Measurements from ENCODE around the gene ITPR3.

GRCh38 chr6:33731035-33731434 lies 109.9 kb downstream of the ITPR3 start:
- TF ChIP-seq, protein P1, sequence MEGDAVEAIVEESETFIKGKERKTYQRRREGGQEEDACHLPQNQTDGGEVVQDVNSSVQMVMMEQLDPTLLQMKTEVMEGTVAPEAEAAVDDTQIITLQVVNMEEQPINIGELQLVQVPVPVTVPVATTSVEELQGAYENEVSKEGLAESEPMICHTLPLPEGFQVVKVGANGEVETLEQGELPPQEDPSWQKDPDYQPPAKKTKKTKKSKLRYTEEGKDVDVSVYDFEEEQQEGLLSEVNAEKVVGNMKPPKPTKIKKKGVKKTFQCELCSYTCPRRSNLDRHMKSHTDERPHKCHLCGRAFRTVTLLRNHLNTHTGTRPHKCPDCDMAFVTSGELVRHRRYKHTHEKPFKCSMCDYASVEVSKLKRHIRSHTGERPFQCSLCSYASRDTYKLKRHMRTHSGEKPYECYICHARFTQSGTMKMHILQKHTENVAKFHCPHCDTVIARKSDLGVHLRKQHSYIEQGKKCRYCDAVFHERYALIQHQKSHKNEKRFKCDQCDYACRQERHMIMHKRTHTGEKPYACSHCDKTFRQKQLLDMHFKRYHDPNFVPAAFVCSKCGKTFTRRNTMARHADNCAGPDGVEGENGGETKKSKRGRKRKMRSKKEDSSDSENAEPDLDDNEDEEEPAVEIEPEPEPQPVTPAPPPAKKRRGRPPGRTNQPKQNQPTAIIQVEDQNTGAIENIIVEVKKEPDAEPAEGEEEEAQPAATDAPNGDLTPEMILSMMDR (optimal IDR thresholded peaks at IDR 0.05 in 1 of 3, IDR thresholded peaks at IDR 0.05 in 1 of 3, conservative IDR thresholded peaks at IDR 0.05 in 1 of 3; ENCODE audit: extremely low read depth in 1 of 3, insufficient read depth in 2 of 3, low read length in 3 of 3), result no peak
- TF ChIP-seq EZH2 (IDR thresholded peaks at IDR 0.05; ENCODE audit: low read length), result no peak

All from keratinocyte (primary cell).